ENCODE data around the gene RNU1-2. TPM values are rescaled to one million over a fixed set of nuclear protein-coding genes. Genes with fewer than 3 reads are reported as not detected.
"Not testable (repeated sequence)": the region's sequence is repeated elsewhere in the genome, so short reads cannot be mapped to it uniquely, and the experiment has no call there.

Gene RNU1-2
- polyA plus RNA-seq, 1 donor from 2014 or later = not detected

GRCh38 chr1:16900751-16901150 is 5.0 kb downstream of the RNU1-2 start:
- no peaks in the 10 kb centered on the region for H3K9me3 ChIP-seq (ENCODE audit: low read length)
- no peaks in the 10 kb centered on the region for H3K36me3 ChIP-seq (ENCODE audit: insufficient read depth, low read length)
- no peaks in the 10 kb centered on the region for H3K9me2 ChIP-seq (ENCODE audit: insufficient read depth, low read length)
- no peak overlapping the region for H3K9ac ChIP-seq (ENCODE audit: low read length)
- H3K27ac ChIP-seq (ENCODE audit: low read length) = no peak overlapping the region
- no peaks in the 10 kb centered on the region for H3K79me2 ChIP-seq (replicated peaks; ENCODE audit: insufficient read depth, low read length)
- H3F3A ChIP-seq (ENCODE audit: insufficient read depth, low read length, poor library complexity, severe bottlenecking) = no peaks in the 10 kb centered on the region
- H3K27me3 ChIP-seq (ENCODE audit: insufficient read depth, low read depth, low read length) = no peaks in the 10 kb centered on the region
- H3K4me2 ChIP-seq (ENCODE audit: low read length) = no peak overlapping the region
- no peak for TF ChIP-seq CTCF (IDR thresholded peaks at IDR 0.05; ENCODE audit: poor library complexity, severe bottlenecking)
- no peak for TF ChIP-seq POLR2AphosphoS5 (IDR thresholded peaks at IDR 0.05)
- no peak for TF ChIP-seq TAF1 (IDR thresholded peaks at IDR 0.05; ENCODE audit: low read depth)
- no peak for TF ChIP-seq EZH2 (IDR thresholded peaks at IDR 0.05; ENCODE audit: borderline replicate concordance, insufficient read depth, low read length, poor library complexity, severe bottlenecking)
- TF ChIP-seq REST (IDR thresholded peaks at IDR 0.05; ENCODE audit: borderline replicate concordance) = no peak
- no peak for TF ChIP-seq RAD21 (conservative IDR thresholded peaks at IDR 0.05)
- TF ChIP-seq EP300 (conservative IDR thresholded peaks at IDR 0.05; ENCODE audit: poor library complexity, severe bottlenecking) = no peak
- no peak for TF ChIP-seq SMC3 (conservative IDR thresholded peaks at IDR 0.05; ENCODE audit: poor library complexity)
- TF ChIP-seq MXI1 (conservative IDR thresholded peaks at IDR 0.05; ENCODE audit: poor library complexity, severe bottlenecking) = no peak
- H3K4me3 ChIP-seq (ENCODE audit: low read length) = no peak overlapping the region
- no peak overlapping the region for H2AFZ ChIP-seq (ENCODE audit: low read depth, low read length)
- no peaks in the 10 kb centered on the region for H4K20me1 ChIP-seq (ENCODE audit: insufficient read depth)

- not testable (repeated sequence) for H3K4me2 ChIP-seq (ENCODE audit: low read length); H3K27ac ChIP-seq (ENCODE audit: low read length); H3K27me3 ChIP-seq (ENCODE audit: insufficient read depth, low read depth, low read length); H4K20me1 ChIP-seq (ENCODE audit: insufficient read depth); H3F3A ChIP-seq (ENCODE audit: insufficient read depth, low read length, poor library complexity, severe bottlenecking); H3K9ac ChIP-seq (ENCODE audit: low read length); H3K36me3 ChIP-seq (ENCODE audit: insufficient read depth, low read length); H3K4me3 ChIP-seq (ENCODE audit: low read length); H3K79me2 ChIP-seq (replicated peaks; ENCODE audit: insufficient read depth, low read length); H2AFZ ChIP-seq (ENCODE audit: low read depth, low read length); H3K9me2 ChIP-seq (ENCODE audit: insufficient read depth, low read length); H3K9me3 ChIP-seq (ENCODE audit: low read length)
Observed at GRCh38 chr1:16901371-16901770, 5.6 kb downstream of the RNU1-2 start.

- Histone ChIP-seq H3F3A (ENCODE audit: insufficient read depth, low read length, poor library complexity, severe bottlenecking) (no peaks in the 10 kb centered on the region), H3K9me3 (ENCODE audit: low read length) (no peaks in the 10 kb centered on the region), H2AFZ (ENCODE audit: low read depth, low read length) (no peak overlapping the region), H3K4me3 (ENCODE audit: low read length) (no peak overlapping the region), H3K79me2 (replicated peaks; ENCODE audit: insufficient read depth, low read length) (no peaks in the 10 kb centered on the region), H3K9ac (ENCODE audit: low read length) (no peak overlapping the region), H3K27me3 (ENCODE audit: insufficient read depth, low read depth, low read length) (no peaks in the 10 kb centered on the region), H3K27ac (ENCODE audit: low read length) (no peak overlapping the region), H3K4me2 (ENCODE audit: low read length) (no peak overlapping the region), H4K20me1 (ENCODE audit: insufficient read depth) (no peaks in the 10 kb centered on the region), H3K9me2 (ENCODE audit: insufficient read depth, low read length) (no peaks in the 10 kb centered on the region), H3K36me3 (ENCODE audit: insufficient read depth, low read length) (no peaks in the 10 kb centered on the region)
- TF ChIP-seq TAF1 (IDR thresholded peaks at IDR 0.05; ENCODE audit: low read depth) (no peak), MXI1 (conservative IDR thresholded peaks at IDR 0.05; ENCODE audit: poor library complexity, severe bottlenecking) (no peak), SMC3 (conservative IDR thresholded peaks at IDR 0.05; ENCODE audit: poor library complexity) (no peak), EZH2 (IDR thresholded peaks at IDR 0.05; ENCODE audit: borderline replicate concordance, insufficient read depth, low read length, poor library complexity, severe bottlenecking) (no peak), CTCF (IDR thresholded peaks at IDR 0.05; ENCODE audit: poor library complexity, severe bottlenecking) (no peak), EP300 (conservative IDR thresholded peaks at IDR 0.05; ENCODE audit: poor library complexity, severe bottlenecking) (no peak), REST (IDR thresholded peaks at IDR 0.05; ENCODE audit: borderline replicate concordance) (no peak), POLR2AphosphoS5 (IDR thresholded peaks at IDR 0.05) (no peak), RAD21 (conservative IDR thresholded peaks at IDR 0.05) (no peak)
Observed at GRCh38 chr1:16903054-16903453, 7.3 kb downstream of the RNU1-2 start.
